WI38 (cell line): ENCODE measurements around the gene LSS.
"Not testable (repeated sequence)": the region's sequence is repeated elsewhere in the genome, so short reads cannot be mapped to it uniquely, and the experiment has no call there.

Experiments used
- H3K4me3 ChIP-seq: 2 replicates; pipeline ENCODE4 v1.5.1; 2011; ENCODE audit warnings: low read depth, mild to moderate bottlenecking, control low read depth, low read length
- CTCF ChIP-seq: IDR thresholded peaks from 2 replicates; pipeline ENCODE4 v1.5.1; 2012; ENCODE audit warnings: low read depth, mild to moderate bottlenecking, control low read depth, low read length

Gene LSS

GRCh38 chr21:46229133-46229922 lies 754 bp upstream of the LSS start:
- H3K4me3 ChIP-seq, result peak overlapping the region; percentile 65

GRCh38 chr21:46227811-46228344 lies 696 bp downstream of the LSS start:
- no peak for TF ChIP-seq CTCF

More at GRCh38 chr21:46229133-46229922, 754 bp upstream of the LSS start:
- TF ChIP-seq CTCF, result peak; percentile 36

GRCh38 chr21:46226920-46227599 lies 1.5 kb downstream of the LSS start:
- H3K4me3 ChIP-seq, result peak overlapping the region; percentile 91
- no peak for TF ChIP-seq CTCF

More at GRCh38 chr21:46227811-46228344, 696 bp downstream of the LSS start:
- H3K4me3 ChIP-seq, result peak overlapping the region; percentile 91

- peak overlapping the region; percentile 91 for H3K4me3 ChIP-seq
- no peak for TF ChIP-seq CTCF
Observed at GRCh38 chr21:46226146-46226545, 2.4 kb downstream of the LSS start.

- not testable (repeated sequence) for H3K4me3 ChIP-seq
Observed at GRCh38 chr21:46223661-46224060, 4.9 kb downstream of the LSS start.

- no peak for TF ChIP-seq CTCF
- no peak overlapping the region for H3K4me3 ChIP-seq
Observed at GRCh38 chr21:46223217-46223616, 5.4 kb downstream of the LSS start.

- TF ChIP-seq CTCF, result no peak
- no peak overlapping the region for H3K4me3 ChIP-seq
Observed at GRCh38 chr21:46222436-46223116, 6.0 kb downstream of the LSS start.
